Cardiac muscle cell (in vitro differentiated cells and primary cell): ENCODE data around the gene CADM3. TPM values are rescaled to one million over a fixed set of nuclear protein-coding genes. Genes with fewer than 3 reads are reported as not detected.

Experiments
- DNase-seq, 2 donors: peaks; one replicate each; pipeline versions ENCODE4 v3.0.0 to v3.0.0-alpha.2; 2010 to 2017; ENCODE audit warnings: low read depth in 1 of 2, low spot score in 1 of 2
- H3K27ac ChIP-seq: fragments of 200-600 bp; sonication (generic); 2 replicates; pipeline ENCODE4 v1.5.1; 2016
- H3K27me3 ChIP-seq: fragments of 200-600 bp; sonication (generic); 2 replicates; pipeline ENCODE4 v1.6.0; 2016; ENCODE audit warnings: control low read depth
- H3K36me3 ChIP-seq: fragments of 200-600 bp; sonication (generic); 2 replicates; pipeline ENCODE4 v1.5.1; 2016; ENCODE audit warnings: control low read depth
- H3K4me1 ChIP-seq: fragments of 200-600 bp; sonication (generic); 2 replicates; pipeline ENCODE4 v1.8.1; 2017; ENCODE audit warnings: low read depth, mild to moderate bottlenecking, mixed run types
- H3K4me3 ChIP-seq: fragments of 200-600 bp; sonication (generic); 2 replicates; pipeline ENCODE4 v1.5.1; 2016; ENCODE audit warnings: mild to moderate bottlenecking
- H3K9me3 ChIP-seq: fragments of 200-600 bp; sonication (generic); 2 replicates; pipeline ENCODE4 v1.5.1; 2017; ENCODE audit warnings: low read depth, mild to moderate bottlenecking, control low read depth
- polyA plus RNA-seq: library from polyadenylated mRNA; unstranded; fragments of >200 nt; fragmentation: Nextera tagmentation; extraction: Ambion mirVana; gene quantifications from 2 replicates; pipeline ENCODE4 v1.2.1, GENCODE V29; 2016
- total RNA-seq: library from RNA; depleted of rRNA; stranded (reverse); fragments of >200 nt; gene quantifications from 2 replicates; pipeline ENCODE4 v1.2.3, GENCODE V29; 2016
- TF ChIP-seq, protein P1 (sequence below): IDR thresholded peaks from 2 replicates; pipeline ENCODE4 v1.5.1; 2012; ENCODE audit warnings: low read depth, mild to moderate bottlenecking, low read length

Gene CADM3
- total and polyA plus RNA-seq, 2 experiments from 2014 or later: 0.51 to 3.1 TPM

DNA sequence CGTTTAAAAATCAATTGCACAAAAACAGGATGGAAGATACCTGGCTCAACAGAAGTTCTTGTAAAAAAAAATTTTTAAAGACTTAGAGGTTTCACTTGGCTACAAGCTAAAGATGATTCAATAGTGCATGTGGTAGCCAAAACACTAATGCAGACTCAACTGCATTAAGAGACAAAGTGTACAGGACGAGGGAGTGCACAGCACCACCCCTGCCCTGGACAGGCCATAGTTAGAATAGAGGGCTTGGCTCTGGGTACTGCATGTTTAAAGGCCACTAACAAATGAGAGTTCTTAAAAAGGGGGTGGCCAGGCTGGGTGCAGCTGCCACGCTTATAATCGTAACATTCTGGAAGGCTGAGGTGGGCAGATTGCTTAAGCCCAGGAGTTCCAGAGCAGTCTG, 41.2 kb downstream of the CADM3 start:
- H3K4me3 ChIP-seq: no peak overlapping the region
- TF ChIP-seq, protein P1, sequence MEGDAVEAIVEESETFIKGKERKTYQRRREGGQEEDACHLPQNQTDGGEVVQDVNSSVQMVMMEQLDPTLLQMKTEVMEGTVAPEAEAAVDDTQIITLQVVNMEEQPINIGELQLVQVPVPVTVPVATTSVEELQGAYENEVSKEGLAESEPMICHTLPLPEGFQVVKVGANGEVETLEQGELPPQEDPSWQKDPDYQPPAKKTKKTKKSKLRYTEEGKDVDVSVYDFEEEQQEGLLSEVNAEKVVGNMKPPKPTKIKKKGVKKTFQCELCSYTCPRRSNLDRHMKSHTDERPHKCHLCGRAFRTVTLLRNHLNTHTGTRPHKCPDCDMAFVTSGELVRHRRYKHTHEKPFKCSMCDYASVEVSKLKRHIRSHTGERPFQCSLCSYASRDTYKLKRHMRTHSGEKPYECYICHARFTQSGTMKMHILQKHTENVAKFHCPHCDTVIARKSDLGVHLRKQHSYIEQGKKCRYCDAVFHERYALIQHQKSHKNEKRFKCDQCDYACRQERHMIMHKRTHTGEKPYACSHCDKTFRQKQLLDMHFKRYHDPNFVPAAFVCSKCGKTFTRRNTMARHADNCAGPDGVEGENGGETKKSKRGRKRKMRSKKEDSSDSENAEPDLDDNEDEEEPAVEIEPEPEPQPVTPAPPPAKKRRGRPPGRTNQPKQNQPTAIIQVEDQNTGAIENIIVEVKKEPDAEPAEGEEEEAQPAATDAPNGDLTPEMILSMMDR: no peak
- H3K27ac ChIP-seq: no peak overlapping the region
- H3K27me3 ChIP-seq: no peaks in the 10 kb centered on the region
- H3K9me3 ChIP-seq: no peaks in the 10 kb centered on the region
- H3K4me1 ChIP-seq: no peaks in the 10 kb centered on the region
- peak in 1 of 2 donors; percentile 41 for DNase-seq
- H3K36me3 ChIP-seq: no peaks in the 10 kb centered on the region

DNA sequence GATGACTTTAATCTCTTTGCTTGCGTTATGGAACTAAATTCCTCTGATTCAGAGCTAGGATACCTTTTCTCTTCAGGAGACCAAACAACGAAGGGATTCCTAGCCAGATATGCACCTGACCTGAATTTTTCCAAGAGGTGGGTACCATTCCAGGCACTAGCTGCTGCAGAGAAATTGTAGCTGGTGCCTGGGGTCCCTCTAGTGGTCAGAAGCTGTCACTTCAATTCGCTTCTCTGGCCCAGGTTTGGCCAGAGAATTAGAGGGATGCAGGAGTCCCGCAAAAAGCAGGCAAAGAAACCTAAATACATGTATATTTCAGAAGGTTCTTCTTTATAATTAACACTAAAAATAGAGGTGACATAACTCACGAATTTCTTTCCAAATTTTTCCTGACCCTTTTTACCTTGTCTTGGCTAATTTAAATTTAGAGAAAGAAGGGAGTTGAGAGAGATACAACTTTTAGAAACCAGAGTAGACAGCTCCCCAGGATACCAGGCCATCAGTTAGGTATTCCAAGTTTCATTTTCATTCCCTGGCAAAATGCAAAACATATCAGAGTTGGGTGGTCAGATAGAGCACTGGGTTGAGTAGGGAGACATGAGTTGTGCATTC, 42.8 kb downstream of the CADM3 start:
- Histone ChIP-seq H3K27me3 (no peaks in the 10 kb centered on the region), H3K9me3 (no peaks in the 10 kb centered on the region), H3K36me3 (no peaks in the 10 kb centered on the region), H3K4me1 (no peaks in the 10 kb centered on the region), H3K4me3 (no peak overlapping the region), H3K27ac (no peak overlapping the region)
- TF ChIP-seq, protein P1: peak; percentile 94
- DNase-seq: peak; percentile 62 to 65

DNA sequence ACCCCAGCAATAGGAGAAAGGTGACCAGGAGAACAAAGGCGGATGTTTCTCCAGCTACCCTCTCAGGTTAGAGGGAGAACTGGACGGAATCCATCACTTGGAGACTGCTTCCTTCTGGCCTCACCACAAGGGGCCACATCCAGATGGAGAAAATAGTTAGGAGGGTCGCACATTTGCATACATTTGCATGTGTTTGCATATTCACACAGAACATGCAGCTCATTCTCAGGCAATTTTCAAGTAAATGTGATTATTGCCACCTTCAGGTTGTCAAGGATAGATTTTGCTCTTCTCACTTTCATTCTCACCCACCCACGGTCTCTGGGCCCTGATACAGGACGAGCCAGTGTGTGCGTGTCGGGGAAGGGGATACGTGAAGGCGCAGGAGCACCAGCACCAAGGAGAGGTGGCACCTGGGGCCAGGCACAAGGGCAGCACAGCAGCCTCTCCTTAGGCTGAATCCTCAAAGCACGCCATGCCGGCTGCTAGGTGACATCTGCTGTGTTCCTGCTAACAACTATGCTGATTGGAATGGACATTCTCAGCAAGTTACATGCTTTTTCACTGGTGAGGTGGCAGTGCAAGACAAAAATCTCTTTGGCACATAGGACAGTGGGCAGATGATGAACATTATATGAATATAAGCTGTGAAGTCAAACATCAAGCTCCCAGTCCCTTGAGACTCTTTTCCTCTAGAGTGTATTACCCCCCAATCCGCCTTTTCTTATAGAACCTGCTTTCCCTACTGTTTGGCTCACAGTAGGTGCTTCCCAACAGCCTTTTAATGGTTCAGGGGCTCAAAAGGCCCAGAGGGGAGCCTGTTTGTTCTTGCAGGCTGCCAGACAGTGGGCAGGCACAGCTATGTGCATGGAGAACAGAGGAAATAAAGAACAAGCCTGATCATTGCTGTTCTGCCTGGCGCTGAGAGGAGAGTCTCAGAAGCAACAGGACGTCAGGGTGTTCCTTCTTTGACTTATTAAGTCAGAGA, 47.5 kb downstream of the CADM3 start:
- Histone ChIP-seq H3K4me1 (no peaks in the 10 kb centered on the region), H3K9me3 (no peaks in the 10 kb centered on the region), H3K36me3 (no peaks in the 10 kb centered on the region), H3K27me3 (no peaks in the 10 kb centered on the region), H3K4me3 (no peak overlapping the region), H3K27ac (no peak overlapping the region)
- TF ChIP-seq, protein P1: no peak
- DNase-seq: no peak

DNA sequence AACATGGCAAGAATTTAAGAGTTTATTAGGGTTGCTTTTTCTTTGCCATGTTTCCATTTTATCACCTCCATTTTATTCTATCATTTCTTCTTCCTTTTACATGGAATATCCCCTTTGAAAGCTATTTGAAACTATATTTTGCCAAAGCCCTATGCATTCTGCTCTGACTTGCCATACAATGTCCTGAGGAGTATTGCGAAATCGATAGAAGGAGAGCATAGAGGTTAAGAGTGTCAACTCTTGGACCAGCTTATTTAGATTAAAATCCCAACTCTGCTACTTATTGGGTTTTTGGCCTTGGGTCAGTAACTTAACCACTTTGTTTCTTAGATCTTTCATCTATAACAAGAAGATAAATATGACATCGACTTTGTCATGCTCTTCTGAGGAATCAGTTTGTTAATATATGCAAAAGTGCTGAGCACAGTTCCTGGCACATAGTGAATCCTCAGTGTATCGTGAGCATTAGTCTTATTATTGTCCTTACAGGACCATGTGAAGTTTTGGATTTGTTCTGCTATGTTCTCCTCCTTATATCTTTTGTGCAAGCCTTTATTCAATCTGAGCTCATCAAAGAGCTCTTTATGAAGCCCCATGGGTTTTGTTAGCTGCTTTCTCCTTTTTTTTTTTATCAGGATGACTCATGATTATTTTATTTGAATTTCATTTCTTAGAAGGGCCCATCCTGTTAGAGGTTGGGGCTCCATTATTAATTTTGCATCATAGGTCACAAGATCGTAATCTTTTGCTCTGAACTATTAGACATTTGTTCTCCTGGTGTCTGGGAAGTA, 50.9 kb downstream of the CADM3 start:
- Histone ChIP-seq H3K27me3 (no peaks in the 10 kb centered on the region), H3K4me1 (no peaks in the 10 kb centered on the region), H3K36me3 (no peaks in the 10 kb centered on the region), H3K27ac (no peak overlapping the region), H3K9me3 (no peaks in the 10 kb centered on the region), H3K4me3 (no peak overlapping the region)
- TF ChIP-seq, protein P1: no peak
- no peak for DNase-seq

DNA sequence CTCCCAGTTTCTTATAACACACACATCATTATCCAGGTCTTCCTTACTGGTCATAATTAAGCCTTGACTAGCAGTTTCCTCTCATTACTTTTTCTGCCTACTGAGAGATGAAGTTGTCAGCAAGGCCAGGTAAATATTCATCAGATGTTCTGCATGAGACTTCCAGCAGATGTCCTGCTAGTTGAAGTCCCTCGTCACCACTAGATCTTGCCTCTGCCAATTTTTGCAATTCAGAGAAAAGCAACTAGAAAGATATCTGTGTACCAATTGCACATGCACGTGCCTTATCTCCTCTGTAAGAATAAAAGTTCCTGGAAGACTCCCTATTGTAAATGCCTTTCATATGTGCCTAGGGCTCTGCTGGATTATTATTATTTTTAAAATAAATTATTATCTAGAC, 51.6 kb downstream of the CADM3 start:
- no peaks in the 10 kb centered on the region for H3K9me3 ChIP-seq
- TF ChIP-seq, protein P1: no peak
- H3K27me3 ChIP-seq: no peaks in the 10 kb centered on the region
- no peak overlapping the region for H3K27ac ChIP-seq
- H3K36me3 ChIP-seq: no peaks in the 10 kb centered on the region
- no peak overlapping the region for H3K4me3 ChIP-seq
- no peaks in the 10 kb centered on the region for H3K4me1 ChIP-seq
- DNase-seq: no peak
